ENCODE data around the gene THSD4.

- TF ChIP-seq EZH2 (IDR thresholded peaks at IDR 0.05; ENCODE audit: low read length, missing control alignments) (no peak), CTCF (conservative IDR thresholded peaks at IDR 0.05 in 1 of 2, IDR thresholded peaks at IDR 0.05 in 1 of 2; ENCODE audit: low read depth in 1 of 2, low read length in 2 of 2) (no peak)
Observed at GRCh38 chr15:71815301-71815700, 700.0 kb downstream of the THSD4 start.

Measured in fibroblast of lung (primary cell).